Neuronal stem cell (in vitro differentiated cells): ENCODE results near the gene KLHL7.

Source experiments
- DNase-seq: peaks from one replicate; pipeline ENCODE4 v3.0.0-alpha.2; 2013; ENCODE audit warnings: low spot score
- H2AFZ ChIP-seq: one replicate; pipeline ENCODE4 v1.6.1; 2013; ENCODE audit warnings: mild to moderate bottlenecking, low read length, inconsistent platforms
- H2AK5ac ChIP-seq: 2 replicates; pipeline ENCODE4 v1.6.1; 2013; ENCODE audit warnings: low read depth, mild to moderate bottlenecking, inconsistent platforms, low read length, moderate library complexity, mixed read lengths
- H2BK120ac ChIP-seq: 2 replicates; pipeline ENCODE4 v1.6.1; 2013; ENCODE audit warnings: low read depth, mild to moderate bottlenecking, inconsistent platforms, low read length, moderate library complexity, mixed read lengths
- H2BK12ac ChIP-seq: one replicate; pipeline ENCODE4 v1.6.1; 2013; ENCODE audit warnings: low read length, inconsistent platforms
- H2BK15ac ChIP-seq: 2 replicates; pipeline ENCODE4 v1.6.1; 2013; ENCODE audit warnings: mild to moderate bottlenecking, low read length, inconsistent platforms, mixed read lengths
- H2BK5ac ChIP-seq: one replicate; pipeline ENCODE4 v1.6.1; 2013; ENCODE audit warnings: inconsistent platforms, mild to moderate bottlenecking, low read length, moderate library complexity
- H3K14ac ChIP-seq: one replicate; pipeline ENCODE4 v1.6.1; 2013; ENCODE audit warnings: low read length, inconsistent platforms
- H3K18ac ChIP-seq: 2 replicates; pipeline ENCODE4 v1.6.1; 2013; ENCODE audit warnings: low read length, inconsistent platforms
- H3K23ac ChIP-seq: 2 replicates; pipeline ENCODE4 v1.6.1; 2013; ENCODE audit warnings: low read depth, mild to moderate bottlenecking, mixed read lengths, low read length, inconsistent platforms; ENCODE audit not compliant: poor library complexity
- H3K27ac ChIP-seq: replicated peaks from 3 replicates; pipeline ENCODE4 v1.5.1; 2013; ENCODE audit warnings: low read length, inconsistent platforms
- H3K27me3 ChIP-seq, 3 experiments: 2 replicates each; pipeline ENCODE4 v1.6.1; 2013; ENCODE audit warnings: low read length in 3 of 3, mild to moderate bottlenecking in 2 of 3, inconsistent platforms in 1 of 3, low read depth in 1 of 3, mixed read lengths in 1 of 3, moderate library complexity in 1 of 3; ENCODE audit not compliant: control insufficient read depth in 3 of 3, insufficient read depth in 3 of 3
- H3K36me3 ChIP-seq, 2 donors: replicated peaks in 1 of 2; 2 replicates each; pipeline ENCODE4 v1.6.1; 2013; ENCODE audit warnings: low read length in 2 of 2; ENCODE audit not compliant: control insufficient read depth in 2 of 2, insufficient read depth in 2 of 2
- H3K4ac ChIP-seq: 2 replicates; pipeline ENCODE4 v1.6.1; 2013; ENCODE audit warnings: inconsistent platforms, mild to moderate bottlenecking, low read length, moderate library complexity
- H3K4me1 ChIP-seq, 2 donors: 1 replicate in 1 of 2; 2 replicates in 1 of 2; pipeline ENCODE4 v1.6.1; 2013; ENCODE audit warnings: low read length in 2 of 2, low read depth in 1 of 2; ENCODE audit not compliant: control insufficient read depth in 2 of 2, insufficient read depth in 1 of 2
- H3K4me2 ChIP-seq: one replicate; pipeline ENCODE4 v1.6.1; 2013; ENCODE audit warnings: mild to moderate bottlenecking, low read length, inconsistent platforms; ENCODE audit not compliant: insufficient read depth, poor library complexity, severe bottlenecking
- H3K4me3 ChIP-seq, 2 donors: 2 replicates each; pipeline ENCODE4 v1.5.1; 2013; ENCODE audit warnings: low read length in 2 of 2, mild to moderate bottlenecking in 2 of 2, inconsistent platforms in 1 of 2, moderate library complexity in 1 of 2
- H3K79me1 ChIP-seq: one replicate; pipeline ENCODE4 v1.6.1; 2013; ENCODE audit warnings: low read depth, mild to moderate bottlenecking, inconsistent platforms, low read length, moderate library complexity
- H3K9ac ChIP-seq: one replicate; pipeline ENCODE4 v1.6.1; 2013; ENCODE audit warnings: mild to moderate bottlenecking, low read depth, low read length, inconsistent platforms; ENCODE audit not compliant: poor library complexity
- H3K9me3 ChIP-seq, 2 donors: replicated peaks in 1 of 2; 2 replicates each; pipeline versions ENCODE3 to v1.6.1; 2013; ENCODE audit warnings: low read length in 2 of 2, mild to moderate bottlenecking in 2 of 2, inconsistent platforms in 1 of 2, low read depth in 1 of 2, mixed read lengths in 1 of 2, moderate library complexity in 1 of 2; ENCODE audit not compliant: control insufficient read depth in 2 of 2, insufficient read depth in 1 of 2
- H4K8ac ChIP-seq: one replicate; pipeline ENCODE4 v1.6.1; 2013; ENCODE audit warnings: low read depth, mild to moderate bottlenecking, inconsistent platforms, low read length, moderate library complexity
- H4K91ac ChIP-seq: one replicate; pipeline ENCODE4 v1.6.1; 2013; ENCODE audit warnings: low read length, low read depth, mild to moderate bottlenecking, inconsistent platforms; ENCODE audit not compliant: poor library complexity
- WGBS, 2 donors: extraction: QIAGEN DNeasy Blood & Tissue Kit; methylation state at CpG; one replicate each; pipeline ENCODE4 v1.1.7; 2013; ENCODE audit warnings: missing lambda C conversion rate in 2 of 2, mixed read lengths in 1 of 2; ENCODE audit not compliant: insufficient read length in 2 of 2, insufficient replicate concordance in 1 of 2; ENCODE audit errors: extremely low coverage in 2 of 2; 5-methylcytosine and 5-hydroxymethylcytosine counted together

KLHL7 gene

GRCh38 chr7:23100697-23101096 is 4.9 kb upstream of the KLHL7 start:
- Histone ChIP-seq H3K9me3 (peaks cover 1 to 8% of the 10 kb centered on the region in 2 donors), H3K27me3 (no peaks in the 10 kb centered on the region), H3K27ac (no peak overlapping the region), H3K36me3 (peaks cover 2 to 8% of the 10 kb centered on the region in 2 donors), H3K4me1 (no peaks in the 10 kb centered on the region), H2BK12ac (no peak overlapping the region), H2BK120ac (no peak overlapping the region), H3K23ac (no peak overlapping the region), H3K4me2 (no peak overlapping the region), H3K79me1 (no peaks in the 10 kb centered on the region), H2AFZ (no peak overlapping the region), H3K4ac (no peak overlapping the region), H3K9ac (no peak overlapping the region), H3K14ac (no peak overlapping the region), H2BK5ac (no peak overlapping the region), H2AK5ac (no peak overlapping the region), H4K8ac (no peak overlapping the region), H4K91ac (no peak overlapping the region), H2BK15ac (no peak overlapping the region), H3K18ac (no peak overlapping the region), H3K4me3 (no peak overlapping the region)
- no CpG with 5 or more reads among the region's 2 CpGs for WGBS, 2 donors
- DNase-seq, result no peak

DNA sequence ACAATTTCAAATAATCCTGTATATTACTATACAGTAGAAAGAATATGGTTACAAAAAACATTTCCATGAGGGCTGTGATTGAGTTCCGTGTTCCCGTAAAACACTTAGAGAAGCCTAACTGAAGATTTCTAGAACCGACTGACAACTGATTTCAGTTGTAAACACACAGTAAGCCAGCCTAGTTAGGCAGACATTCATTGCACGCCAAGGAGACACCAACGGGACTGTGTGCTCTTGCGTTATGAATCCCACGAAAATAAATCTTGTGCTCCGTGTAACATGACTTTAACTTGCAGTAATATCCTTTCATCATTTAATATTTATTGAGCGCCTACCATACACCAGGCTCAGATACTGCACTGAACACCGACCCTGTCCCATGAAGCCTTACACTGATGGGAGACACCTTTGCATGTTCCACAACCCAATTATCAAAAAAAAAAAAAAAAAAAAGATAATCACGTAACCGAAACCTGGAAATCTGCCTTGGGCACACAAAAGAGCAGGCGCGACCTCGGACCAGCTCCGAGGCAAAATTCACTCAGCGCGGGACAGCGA is 420 bp upstream of the KLHL7 start:
- peak overlapping the region; percentile 21 for H3K23ac ChIP-seq
- H4K91ac ChIP-seq, result peak overlapping the region; percentile 46
- no peak overlapping the region for H2BK120ac ChIP-seq
- peak overlapping the region; percentile 38 for H3K9ac ChIP-seq
- H3K4me2 ChIP-seq, result peak overlapping the region; percentile 82
- no peaks in the 10 kb centered on the region for H3K27me3 ChIP-seq
- no peak overlapping the region for H2BK5ac ChIP-seq
- peaks cover 2 to 19% of the 10 kb centered on the region in 2 donors for H3K36me3 ChIP-seq
- H3K4ac ChIP-seq, result no peak overlapping the region
- H3K27ac ChIP-seq, result peak overlapping the region; percentile 1
- H3K9me3 ChIP-seq, result peaks cover 1 to 8% of the 10 kb centered on the region in 2 donors
- no peaks in the 10 kb centered on the region for H3K79me1 ChIP-seq
- no peak for DNase-seq
- H3K4me3 ChIP-seq, result peak overlapping the region; percentile 87 to 100
- H3K4me1 ChIP-seq, result peaks cover 4 to 5% of the 10 kb centered on the region in 2 donors
- peak overlapping the region; percentile 97 for H2AFZ ChIP-seq
- no peak overlapping the region for H3K18ac ChIP-seq
- no peak overlapping the region for H3K14ac ChIP-seq
- no CpG with 5 or more reads among the region's 19 CpGs for WGBS, 2 donors
- H2BK15ac ChIP-seq, result no peak overlapping the region
- H4K8ac ChIP-seq, result no peak overlapping the region
- no peak overlapping the region for H2AK5ac ChIP-seq
- no peak overlapping the region for H2BK12ac ChIP-seq

- Histone ChIP-seq H2BK5ac (peak overlapping the region; percentile 98), H3K27me3 (no peaks in the 10 kb centered on the region), H3K4me2 (peak overlapping the region; percentile 58), H3K36me3 (peaks cover 2 to 22% of the 10 kb centered on the region in 2 donors), H3K79me1 (no peaks in the 10 kb centered on the region), H3K18ac (peak overlapping the region; percentile 96), H3K9ac (peak overlapping the region; percentile 97), H2AK5ac (no peak overlapping the region), H4K8ac (no peak overlapping the region), H3K23ac (peak overlapping the region; percentile 21), H3K4me1 (peaks cover 4 to 5% of the 10 kb centered on the region in 2 donors), H2BK120ac (no peak overlapping the region), H4K91ac (no peak overlapping the region), H2BK12ac (peak overlapping the region; percentile 42), H3K9me3 (peaks cover 1 to 8% of the 10 kb centered on the region in 2 donors), H2BK15ac (no peak overlapping the region), H3K4me3 (peak overlapping the region; percentile 87 to 100), H3K27ac (peak overlapping the region; percentile 91), H2AFZ (peak overlapping the region; percentile 97), H3K14ac (peak overlapping the region; percentile 23), H3K4ac (no peak overlapping the region)
- no CpG with 5 or more reads among the region's 46 CpGs for WGBS, 2 donors
- DNase-seq, result peak; percentile 42
These were observed 655 bp downstream of the KLHL7 start for GRCh38 chr7:23106057-23106822.
